GM21515 (cell line): ENCODE data around the gene CDH4.

Experiments
- ATAC-seq: cut with Tn5 transposase; IDR thresholded peaks from one replicate; pipeline ENCODE4 v1.9.1; 2021; ENCODE audit not compliant: unreplicated experiment

CDH4 gene

GRCh38 chr20:61912665-61913422, 660.8 kb downstream of the CDH4 start:
- ATAC-seq = no peak

DNA sequence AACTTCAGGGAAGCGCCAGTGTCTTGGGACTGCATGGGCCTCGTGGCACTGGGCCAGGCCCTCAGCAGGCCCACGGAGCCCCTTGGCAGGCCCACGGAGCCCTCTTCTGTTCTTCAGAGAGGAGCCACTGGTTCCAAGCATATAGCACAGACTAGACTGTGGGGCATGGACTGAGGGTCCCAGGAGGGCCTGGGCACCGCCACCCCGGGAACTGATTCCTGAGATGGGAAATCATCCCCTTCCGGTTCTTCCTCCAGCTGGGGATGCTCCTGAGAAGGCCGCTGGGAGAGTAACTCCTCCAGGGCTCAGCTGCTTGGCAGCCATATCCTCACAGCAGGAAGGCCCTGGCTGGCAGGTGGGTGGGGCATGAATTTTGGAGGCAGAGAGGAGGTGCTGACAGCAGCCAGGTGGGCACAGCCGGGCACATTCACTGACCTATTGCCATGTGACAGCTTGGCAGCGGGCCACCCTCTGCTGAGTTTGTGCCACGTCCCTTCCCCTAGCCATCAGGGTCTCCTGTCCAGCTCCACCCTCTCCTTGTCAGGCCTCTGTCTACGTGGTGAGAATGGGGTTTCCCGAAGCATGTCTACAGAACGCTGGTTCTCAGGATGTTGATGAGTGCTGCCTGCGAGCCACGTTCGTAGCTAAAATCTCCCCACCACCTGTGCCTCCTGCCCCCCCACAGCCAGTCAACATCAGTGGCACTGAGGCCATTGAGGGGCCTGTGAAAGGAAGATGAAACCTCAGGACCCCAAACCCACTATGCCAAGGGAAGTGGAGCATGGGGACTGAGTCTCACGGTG, 661.6 kb downstream of the CDH4 start:
- ATAC-seq = no peak

DNA sequence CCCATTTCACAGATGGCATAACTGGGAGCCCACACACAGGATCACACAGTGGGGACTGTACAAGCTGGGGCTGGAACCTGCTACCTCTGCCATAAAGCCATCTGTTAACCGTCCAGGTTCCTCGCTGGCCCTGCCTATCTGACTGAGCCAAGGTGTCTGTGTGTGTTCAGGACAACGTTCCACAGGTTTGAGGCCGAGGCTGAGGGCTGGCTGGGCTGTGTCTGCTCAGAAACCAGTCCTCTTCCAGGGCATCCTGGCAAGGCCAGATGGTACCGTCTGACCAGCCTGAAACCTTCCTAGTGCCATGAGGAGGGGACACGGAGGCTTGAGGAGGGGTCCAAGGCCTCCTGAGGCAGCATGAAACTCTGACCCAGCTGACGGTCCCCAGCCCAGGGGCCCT, 663.0 kb downstream of the CDH4 start:
- ATAC-seq = no peak

DNA sequence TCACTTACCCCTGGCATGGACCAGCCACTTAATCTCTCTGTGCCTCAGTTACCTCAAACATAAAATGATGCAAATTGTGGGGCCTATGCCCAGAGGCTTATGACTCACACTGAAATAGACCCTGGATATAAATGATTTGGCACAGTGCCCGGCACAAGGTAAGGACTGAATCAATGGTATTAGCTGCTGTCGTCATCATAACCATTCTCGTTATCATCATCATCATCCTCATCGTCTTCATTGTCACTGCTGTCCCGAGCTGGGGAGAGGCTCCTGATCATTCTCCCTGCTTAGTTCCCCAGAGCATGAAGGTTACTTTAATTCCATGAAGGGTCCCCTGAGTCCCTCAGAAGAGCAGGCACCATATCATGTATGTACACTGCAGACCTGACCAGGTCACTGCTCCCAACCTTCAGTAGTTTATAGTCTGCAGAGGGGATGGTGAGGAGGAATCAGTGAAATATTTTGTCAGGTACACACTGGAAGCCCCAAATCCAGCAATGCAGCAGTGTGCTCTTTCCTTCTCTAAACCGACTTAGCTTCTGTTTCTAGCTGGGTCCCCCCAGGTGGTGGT, 664.3 kb downstream of the CDH4 start:
- no peak for ATAC-seq

DNA sequence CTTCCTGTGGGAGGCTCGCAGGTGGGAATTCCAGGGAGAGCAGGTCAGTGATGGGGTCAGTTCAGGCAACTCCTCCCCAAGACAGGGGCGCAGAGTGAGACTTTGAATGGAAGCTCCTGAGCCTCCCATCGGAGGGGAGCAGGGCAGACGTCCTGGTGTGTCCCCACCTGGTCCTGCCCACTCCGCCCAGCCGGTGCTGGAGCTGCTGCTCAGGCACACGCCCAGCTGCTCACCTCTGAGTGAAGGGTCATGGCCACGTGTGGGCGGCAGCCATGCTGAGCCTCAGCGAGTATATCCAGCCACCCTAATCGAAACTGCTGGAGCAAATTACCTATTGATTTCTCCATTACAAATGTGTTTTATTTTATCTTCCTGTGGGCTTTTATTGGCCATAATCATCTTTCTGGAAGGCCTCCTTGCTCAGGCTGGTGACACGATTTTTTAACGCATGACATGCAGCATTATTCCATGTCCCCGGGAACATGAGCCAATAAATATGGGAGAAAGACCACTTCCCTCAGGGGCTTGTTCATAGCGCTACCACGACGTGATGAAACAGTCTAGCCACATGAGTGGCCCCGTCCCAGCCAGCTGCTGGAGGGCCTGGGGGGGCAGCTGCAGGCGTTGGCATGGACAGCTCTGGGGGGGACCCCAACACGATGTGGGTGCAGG, 665.5 kb downstream of the CDH4 start:
- no peak for ATAC-seq

- no peak for ATAC-seq
Measured at GRCh38 chr20:61918548-61918947, 666.5 kb downstream of the CDH4 start.

DNA sequence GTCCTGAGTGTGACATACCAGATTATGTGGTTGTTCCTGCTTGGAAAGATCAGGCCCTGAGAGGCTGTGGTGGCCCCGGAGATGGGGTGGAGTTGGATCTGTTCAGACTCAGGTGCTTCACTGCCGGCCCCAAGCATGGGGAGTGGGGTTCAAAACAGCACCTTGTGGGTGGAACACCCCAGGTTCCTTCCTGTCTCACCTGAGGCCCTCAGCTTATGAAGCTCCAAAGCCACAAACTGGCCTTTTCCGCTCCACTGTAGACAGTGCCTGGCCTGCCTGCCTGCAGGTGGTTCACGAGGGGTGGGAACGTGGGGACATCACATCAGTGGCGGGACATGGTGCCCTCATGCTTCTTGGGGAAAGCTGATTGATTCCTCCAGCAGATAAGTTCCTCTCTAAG, 667.2 kb downstream of the CDH4 start:
- ATAC-seq = no peak

DNA sequence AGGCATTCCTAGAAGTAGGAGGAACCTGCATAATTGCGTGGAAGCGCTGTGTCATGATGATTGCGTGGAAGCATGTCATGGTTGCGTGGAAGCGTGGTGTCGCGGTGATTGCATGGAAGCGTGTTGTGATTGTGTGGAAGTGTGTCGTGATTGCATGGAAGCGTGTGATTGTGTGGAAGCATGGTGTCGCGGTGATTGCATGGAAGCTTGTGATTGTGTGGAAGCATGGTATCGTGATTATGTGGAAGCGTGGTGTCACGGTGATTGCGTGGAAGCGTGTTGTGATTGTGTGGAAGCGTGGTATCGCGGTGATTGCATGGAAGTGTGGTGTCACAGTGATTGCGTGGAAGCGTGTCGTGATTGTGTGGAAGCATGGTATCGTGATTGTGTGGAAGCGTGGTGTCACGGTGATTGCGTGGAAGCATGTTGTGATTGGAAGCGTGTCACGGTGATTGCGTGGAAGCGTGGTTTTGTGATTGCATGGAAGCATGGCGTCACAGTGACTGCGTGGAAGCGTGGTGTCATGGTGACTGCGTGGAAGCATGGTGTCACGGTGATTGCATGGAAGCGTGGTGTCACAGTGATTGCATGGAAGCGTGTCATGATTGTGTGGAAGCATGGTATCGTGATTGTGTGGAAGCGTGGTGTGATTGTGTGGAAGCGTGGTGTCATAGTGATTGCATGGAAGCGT, 667.8 kb downstream of the CDH4 start:
- no peak for ATAC-seq

DNA sequence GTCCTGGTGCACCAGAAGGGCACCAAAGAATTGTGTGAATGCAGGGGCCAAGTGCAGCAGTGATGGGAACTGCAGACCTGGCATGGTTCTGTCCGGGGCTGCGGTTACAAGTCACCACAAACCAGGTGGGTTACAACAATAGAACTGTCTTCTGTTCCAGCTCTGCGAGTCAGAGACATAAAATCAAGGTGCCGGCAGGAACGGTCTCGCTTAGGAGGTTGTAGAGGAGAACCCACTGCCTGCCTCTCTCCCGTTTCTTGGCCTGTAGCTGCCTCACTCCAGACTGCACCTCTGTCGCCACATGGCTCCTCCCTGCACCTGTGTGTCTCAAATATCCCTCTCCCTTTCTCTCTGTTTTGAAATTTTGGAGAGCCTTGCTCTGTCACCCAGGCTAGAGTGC, 670.4 kb downstream of the CDH4 start:
- ATAC-seq = no peak

DNA sequence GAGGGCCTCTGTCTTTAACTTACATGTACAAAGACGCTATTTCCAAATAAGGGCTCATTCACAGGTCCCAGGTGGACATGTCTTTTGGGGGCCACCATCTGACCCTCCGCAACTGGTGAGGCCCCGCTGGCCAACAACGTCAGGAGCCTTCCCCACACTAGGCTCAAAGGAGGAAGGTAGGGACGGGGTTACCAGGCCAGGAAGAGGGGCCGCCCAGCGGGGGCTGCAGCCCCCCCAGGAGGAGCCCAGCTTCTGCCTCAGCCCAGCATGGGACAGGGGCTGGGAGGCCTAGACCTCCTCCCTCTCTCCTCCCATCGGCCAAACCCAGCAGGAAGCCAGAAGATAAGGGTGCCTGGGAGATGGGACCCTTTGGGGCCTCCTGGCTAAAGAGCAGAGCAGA, 670.9 kb downstream of the CDH4 start:
- ATAC-seq = no peak

DNA sequence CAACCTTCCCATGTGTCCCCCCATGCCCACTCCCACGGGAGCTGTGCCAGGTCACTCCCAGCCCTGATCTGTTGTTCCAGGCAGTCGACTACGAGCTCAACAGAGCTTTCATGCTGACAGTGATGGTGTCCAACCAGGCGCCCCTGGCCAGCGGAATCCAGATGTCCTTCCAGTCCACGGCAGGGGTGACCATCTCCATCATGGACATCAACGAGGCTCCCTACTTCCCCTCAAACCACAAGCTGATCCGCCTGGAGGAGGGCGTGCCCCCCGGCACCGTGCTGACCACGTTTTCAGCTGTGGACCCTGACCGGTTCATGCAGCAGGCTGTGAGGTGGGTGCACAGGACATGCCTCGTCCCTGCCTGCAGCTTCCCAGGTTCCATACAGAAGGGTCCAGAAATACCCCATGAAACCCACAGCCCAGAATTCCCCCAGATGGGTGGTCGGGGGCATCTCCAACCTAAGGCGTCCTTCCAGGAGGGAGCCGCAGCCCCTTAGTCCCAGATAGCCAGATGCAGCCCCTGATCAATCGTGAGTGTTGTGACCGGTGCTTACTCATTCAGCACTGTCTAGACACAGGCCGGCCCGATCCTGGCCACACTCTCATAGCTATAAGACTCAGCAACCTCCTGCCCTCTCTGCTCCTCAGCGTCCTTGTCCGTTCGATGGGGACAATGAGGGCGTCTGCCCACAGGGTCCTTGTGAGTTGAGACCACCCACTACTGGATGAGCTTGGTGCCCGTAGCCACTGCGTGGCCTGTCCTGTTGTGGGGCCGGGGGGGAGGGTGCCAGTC, 671.5 kb downstream of the CDH4 start:
- no peak for ATAC-seq

- no peak for ATAC-seq
Measured at GRCh38 chr20:61924211-61924857, 672.3 kb downstream of the CDH4 start.

- ATAC-seq = no peak
Measured at GRCh38 chr20:61924858-61925554, 672.9 kb downstream of the CDH4 start.

DNA sequence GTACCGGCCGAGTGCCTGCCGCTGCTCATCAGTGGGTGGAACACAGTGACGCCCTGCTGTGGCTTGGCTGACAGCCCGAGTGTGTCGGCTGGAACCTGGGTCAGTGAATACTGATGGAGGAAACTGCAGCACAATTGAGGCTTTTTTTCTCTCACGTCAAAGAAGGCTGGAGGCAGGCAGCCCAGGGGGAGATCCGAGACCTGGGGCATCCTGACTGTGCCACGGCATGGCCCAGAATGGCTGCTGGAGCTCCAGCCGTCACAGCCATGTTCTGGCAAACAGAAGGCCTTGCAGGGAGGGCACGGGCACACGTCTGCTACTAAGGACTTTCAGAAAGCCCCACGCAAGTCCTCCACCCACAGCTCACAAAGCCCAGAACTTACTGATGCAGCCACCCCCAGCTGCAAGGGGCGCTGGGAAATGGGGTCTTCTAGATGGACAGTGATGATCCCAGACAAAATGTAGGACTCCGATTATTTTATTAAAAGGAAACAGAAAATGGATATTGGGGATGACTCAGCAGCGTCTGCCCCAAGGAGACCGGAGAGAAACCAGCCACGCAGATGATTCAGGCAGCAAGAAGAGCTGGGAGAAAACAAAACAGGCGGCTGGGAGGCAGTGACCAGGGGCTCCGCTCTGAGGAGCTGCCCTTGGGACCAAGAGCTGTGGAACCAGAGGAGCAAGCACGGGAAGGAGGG, 673.6 kb downstream of the CDH4 start:
- no peak for ATAC-seq

GRCh38 chr20:61926253-61926613, 674.2 kb downstream of the CDH4 start:
- no peak for ATAC-seq

DNA sequence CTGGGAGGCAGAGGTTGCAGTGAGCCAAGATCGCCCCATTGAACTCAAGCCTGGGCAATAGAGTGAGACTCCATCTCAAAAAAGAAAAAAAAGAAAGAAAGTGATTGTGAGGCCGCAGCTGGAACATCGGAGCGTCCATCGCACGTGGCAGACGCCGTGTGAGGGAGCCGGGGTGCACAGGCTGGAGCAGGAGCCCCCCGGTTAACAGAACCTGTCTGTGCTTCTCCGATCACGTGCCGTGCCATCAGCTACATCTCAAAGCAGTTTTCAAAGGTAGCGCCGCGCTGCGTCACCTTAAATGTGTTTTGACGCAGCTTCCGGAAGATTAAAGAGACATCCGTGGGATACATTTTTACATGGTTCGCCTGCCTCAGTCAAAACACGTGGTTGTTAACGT, 674.7 kb downstream of the CDH4 start:
- no peak for ATAC-seq

DNA sequence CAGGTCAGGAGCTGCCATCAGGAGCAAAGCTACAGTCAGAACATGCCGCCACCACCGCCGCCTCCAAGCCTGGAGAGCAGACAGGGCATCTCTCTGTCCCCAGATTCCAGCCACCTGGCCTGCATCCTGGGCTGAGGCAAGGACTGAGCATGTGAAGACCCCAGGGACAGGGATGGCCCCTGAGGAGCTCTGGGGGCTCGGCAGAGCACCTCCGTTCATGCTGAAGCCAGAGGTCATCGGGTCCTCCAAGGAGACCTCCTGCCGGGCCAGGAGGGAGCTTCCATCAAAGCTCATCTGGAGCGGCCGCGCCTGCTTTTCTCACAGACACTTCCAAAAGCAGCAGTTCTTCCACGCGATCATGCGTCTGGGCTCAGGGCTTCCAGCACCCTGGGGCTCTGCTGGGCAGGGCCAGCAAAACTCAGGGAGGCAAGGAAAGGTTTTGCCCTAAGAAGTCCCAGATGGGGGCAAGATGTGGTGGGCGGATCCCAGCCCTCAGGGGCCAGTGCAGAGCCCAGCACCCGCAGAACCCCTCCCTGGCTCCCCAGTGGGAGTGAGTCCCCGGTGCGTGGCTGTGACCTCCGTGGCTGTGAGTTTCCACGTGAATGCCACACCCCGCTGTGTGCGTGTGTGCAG, 675.2 kb downstream of the CDH4 start:
- ATAC-seq = no peak
